Left lung (tissue), 10 donors: ENCODE measurements around the gene RBM15. TPM values are rescaled to one million over a fixed set of nuclear protein-coding genes. Genes with fewer than 3 reads are reported as not detected.

ENCODE experiments used
- ATAC-seq: fragments of 200-7000 bp; cut with Tn5 transposase; one replicate; pipeline ENCODE4 v1.9.1; 2020; ENCODE audit warnings: moderate library complexity
- DNase-seq, 4 donors: peaks; one replicate each; pipeline ENCODE4 v3.0.0-alpha.2; 2013 to 2020
- H3K27ac ChIP-seq, 2 donors: fragments of 200-600 bp; sonication (generic) in 1 of 2; one replicate each; pipeline versions ENCODE4 v1.5.0 to v1.8.0; 2020 to 2021
- H3K27me3 ChIP-seq, 2 donors: fragments of 200-600 bp; sonication (generic) in 1 of 2; one replicate each; pipeline versions ENCODE4 v1.5.0 to v1.8.0; 2020 to 2021
- H3K36me3 ChIP-seq, 2 donors: fragments of 200-600 bp; sonication (generic) in 1 of 2; one replicate each; pipeline versions ENCODE4 v1.5.0 to v1.8.0; 2020 to 2021
- H3K4me1 ChIP-seq, 2 donors: fragments of 200-600 bp; one replicate each; pipeline ENCODE4 v1.8.0; 2021
- H3K4me3 ChIP-seq, 2 donors: fragments of 200-600 bp; sonication (generic) in 1 of 2; one replicate each; pipeline versions ENCODE4 v1.5.0 to v1.8.0; 2020 to 2021; ENCODE audit warnings: mild to moderate bottlenecking in 1 of 2
- H3K9me3 ChIP-seq, 2 donors: fragments of 200-600 bp; sonication (generic) in 1 of 2; one replicate each; pipeline versions ENCODE4 v1.5.0 to v1.8.0; 2020 to 2021
- intact Hi-C, 2 donors: fragments of 100-400 bp; cut with DNase I; formaldehyde crosslinking; loops; one replicate each; pipeline versions ENCODE4 v1.11.2 to v1.14.2; 2022
- polyA plus RNA-seq, 6 donors: library from polyadenylated mRNA; unstranded; fragments of 120-200 nt; gene quantifications; one replicate each; pipeline ENCODE4 v1.2.1, GENCODE V29; 2013; ENCODE audit not compliant: insufficient read length in 6 of 6
- total RNA-seq, 2 donors: library from RNA; stranded (reverse); fragmentation: NEBNext Ultra II Directional; extraction: Animal tissue kit (Norgen Biotek cat#: 25700); gene quantifications; one replicate each; pipeline ENCODE4 v1.2.1, GENCODE V29; 2021
- TF ChIP-seq, protein P1 (sequence below), 2 donors: fragments of 200-600 bp; sonication (generic) in 1 of 2; IDR thresholded peaks; one replicate each; pipeline versions ENCODE4 v1.5.0 to v1.8.0; 2021; ENCODE audit warnings: antibody characterized with exemption in 2 of 2
- donor health status: DM: no; HTN: yes; CAD: no.
- donor health status: DM: no; HTN: no; CAD: no.

The RBM15 gene
- total and polyA plus RNA-seq, 8 donors = 10.9 to 24.3 (median 13.2) TPM

DNA sequence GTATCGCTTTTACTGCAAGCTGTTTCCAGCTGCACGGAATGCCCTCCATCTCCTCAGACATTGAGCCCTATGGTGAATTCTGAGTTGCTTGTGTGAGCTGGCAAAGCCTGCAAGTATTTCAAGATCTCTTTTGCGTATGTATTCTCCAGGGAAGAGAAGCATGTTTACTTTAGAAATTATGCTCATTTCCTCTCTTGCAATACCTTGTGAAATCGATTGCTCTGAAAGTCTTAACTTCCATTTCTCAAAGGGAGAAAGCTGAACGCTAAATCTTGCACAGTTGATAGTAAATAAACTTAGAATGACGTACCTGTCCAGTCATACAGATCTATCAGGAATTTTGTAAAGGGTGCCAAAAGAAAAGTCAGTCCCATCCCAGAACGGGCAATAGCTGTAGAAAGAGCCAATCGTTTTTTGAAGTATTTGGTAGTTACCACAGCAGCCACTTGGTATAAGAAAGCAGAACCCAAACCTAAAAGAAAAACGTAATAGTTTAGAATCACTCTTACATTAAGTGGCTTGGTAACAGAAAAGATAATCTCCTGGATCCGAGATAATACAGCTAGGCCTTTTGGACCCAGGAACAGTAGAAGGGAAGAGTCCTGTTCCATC, 41.6 kb downstream of the RBM15 start:
- intact Hi-C loops = no loop called here
- H3K4me3 ChIP-seq = no peak overlapping the region
- ATAC-seq (peak; percentile 89), DNase-seq (peak in 1 of 4 donors; percentile 37)
- peak overlapping the region; percentile 72 to 88 for H3K27ac ChIP-seq
- peaks cover 0 to 41% of the 10 kb centered on the region in 2 donors for H3K36me3 ChIP-seq
- no peaks in the 10 kb centered on the region for H3K9me3 ChIP-seq
- TF ChIP-seq, protein P1, sequence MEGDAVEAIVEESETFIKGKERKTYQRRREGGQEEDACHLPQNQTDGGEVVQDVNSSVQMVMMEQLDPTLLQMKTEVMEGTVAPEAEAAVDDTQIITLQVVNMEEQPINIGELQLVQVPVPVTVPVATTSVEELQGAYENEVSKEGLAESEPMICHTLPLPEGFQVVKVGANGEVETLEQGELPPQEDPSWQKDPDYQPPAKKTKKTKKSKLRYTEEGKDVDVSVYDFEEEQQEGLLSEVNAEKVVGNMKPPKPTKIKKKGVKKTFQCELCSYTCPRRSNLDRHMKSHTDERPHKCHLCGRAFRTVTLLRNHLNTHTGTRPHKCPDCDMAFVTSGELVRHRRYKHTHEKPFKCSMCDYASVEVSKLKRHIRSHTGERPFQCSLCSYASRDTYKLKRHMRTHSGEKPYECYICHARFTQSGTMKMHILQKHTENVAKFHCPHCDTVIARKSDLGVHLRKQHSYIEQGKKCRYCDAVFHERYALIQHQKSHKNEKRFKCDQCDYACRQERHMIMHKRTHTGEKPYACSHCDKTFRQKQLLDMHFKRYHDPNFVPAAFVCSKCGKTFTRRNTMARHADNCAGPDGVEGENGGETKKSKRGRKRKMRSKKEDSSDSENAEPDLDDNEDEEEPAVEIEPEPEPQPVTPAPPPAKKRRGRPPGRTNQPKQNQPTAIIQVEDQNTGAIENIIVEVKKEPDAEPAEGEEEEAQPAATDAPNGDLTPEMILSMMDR (IDR thresholded peaks at IDR 0.05) = no peak
- peaks cover 0 to 21% of the 10 kb centered on the region in 2 donors for H3K4me1 ChIP-seq
- no peaks in the 10 kb centered on the region for H3K27me3 ChIP-seq

GRCh38 chr1:110383251-110383990, 44.2 kb downstream of the RBM15 start:
- no peaks in the 10 kb centered on the region for H3K9me3 ChIP-seq
- H3K36me3 ChIP-seq = peaks cover 0 to 19% of the 10 kb centered on the region in 2 donors
- no peak overlapping the region for H3K4me3 ChIP-seq
- peak overlapping the region; percentile 5 to 48 for H3K27ac ChIP-seq
- no peaks in the 10 kb centered on the region for H3K27me3 ChIP-seq
- ATAC-seq (no peak), DNase-seq (no peak)
- intact Hi-C loops = no loop called here
- peaks cover 0 to 24% of the 10 kb centered on the region in 2 donors for H3K4me1 ChIP-seq
- TF ChIP-seq, protein P1 (IDR thresholded peaks at IDR 0.05) = no peak

- no peak for DNase-seq
- intact Hi-C loops = no loop called here
- Histone ChIP-seq H3K36me3 (peaks cover 0 to 6% of the 10 kb centered on the region in 2 donors), H3K27me3 (no peaks in the 10 kb centered on the region), H3K4me1 (peaks cover 3 to 25% of the 10 kb centered on the region in 2 donors), H3K4me3 (no peak overlapping the region), H3K9me3 (no peaks in the 10 kb centered on the region), H3K27ac (peak overlapping the region in 1 of 2 donors; percentile 7)
- ATAC-seq = no peak
- TF ChIP-seq, protein P1 (IDR thresholded peaks at IDR 0.05) = no peak
Measured at GRCh38 chr1:110384581-110385321, 45.6 kb downstream of the RBM15 start.

DNA sequence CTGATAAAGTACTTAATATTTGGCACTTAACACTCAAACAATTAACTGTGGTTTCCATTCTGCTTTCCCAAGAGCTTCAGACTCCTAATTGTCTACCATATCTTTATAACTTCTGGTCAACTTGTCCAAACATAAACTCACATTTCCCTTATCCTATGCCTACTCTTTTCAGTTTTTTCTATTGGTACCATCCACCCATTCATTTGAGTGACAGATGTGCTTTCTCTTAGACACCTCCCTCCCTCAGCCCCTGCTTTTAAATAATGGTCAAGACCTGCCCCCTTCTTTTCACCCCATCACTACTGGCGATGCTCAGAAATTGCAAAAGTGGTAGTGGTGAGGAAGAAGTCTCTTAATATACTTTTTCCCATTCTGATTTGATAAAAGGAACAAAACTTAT, 46.2 kb downstream of the RBM15 start:
- DNase-seq (no peak), ATAC-seq (no peak)
- intact Hi-C loops = no loop called here
- TF ChIP-seq, protein P1 (IDR thresholded peaks at IDR 0.05) = no peak
- H3K9me3 ChIP-seq = no peaks in the 10 kb centered on the region
- H3K4me3 ChIP-seq = no peak overlapping the region
- peaks cover 0 to 6% of the 10 kb centered on the region in 2 donors for H3K36me3 ChIP-seq
- H3K4me1 ChIP-seq = peaks cover 3 to 21% of the 10 kb centered on the region in 2 donors
- H3K27ac ChIP-seq = no peak overlapping the region
- no peaks in the 10 kb centered on the region for H3K27me3 ChIP-seq
